Mesenteric fat pad (tissue), 1 donor: ENCODE measurements around the gene GPHN. TPM values are rescaled to one million over a fixed set of nuclear protein-coding genes. Genes with fewer than 3 reads are reported as not detected.

Experiments
- DNase-seq: peaks from one replicate; pipeline ENCODE4 v3.0.0-alpha.2; 2020; ENCODE audit warnings: low spot score
- total RNA-seq: library from RNA; stranded (reverse); fragmentation: NEBNext Ultra II Directional; extraction: Animal tissue kit (Norgen Biotek cat#: 25700); gene quantifications from one replicate; pipeline ENCODE4 v1.2.1, GENCODE V29; 2021
- donor health status: DM: yes; HTN: yes; CAD: no.

Gene GPHN
- total RNA-seq, 1 donor from 2014 or later: 21.9 TPM

GRCh38 chr14:66918527-66918926 lies 410.6 kb downstream of the GPHN start:
- no peak for DNase-seq

- no peak for DNase-seq
Observed at GRCh38 chr14:66920196-66920595, 412.2 kb downstream of the GPHN start.

- DNase-seq: no peak
Observed at GRCh38 chr14:66923251-66923650, 415.3 kb downstream of the GPHN start.

GRCh38 chr14:66939409-66939808 lies 431.5 kb downstream of the GPHN start:
- no peak for DNase-seq

- no peak for DNase-seq
Observed at GRCh38 chr14:66944872-66945271, 436.9 kb downstream of the GPHN start.

DNA sequence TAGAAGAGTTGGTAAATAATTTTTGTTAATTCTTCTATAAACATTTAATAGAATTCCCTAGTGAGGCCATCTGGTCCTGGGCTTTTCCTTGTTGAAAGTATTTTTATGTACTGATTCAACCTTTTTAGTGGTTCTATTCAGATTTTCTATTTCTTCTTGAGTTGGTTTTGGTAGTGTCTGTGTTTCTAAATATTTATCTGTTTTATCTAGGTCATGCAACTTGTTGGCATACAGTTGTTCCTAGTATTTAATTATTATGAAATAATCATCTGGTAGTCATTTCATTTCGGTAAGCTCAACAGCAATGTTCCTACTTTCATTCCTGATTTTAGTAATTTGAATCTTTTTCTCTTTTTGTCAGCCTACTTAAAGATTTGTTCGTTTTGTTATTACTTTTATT lies 447.2 kb downstream of the GPHN start:
- no peak for DNase-seq

DNA sequence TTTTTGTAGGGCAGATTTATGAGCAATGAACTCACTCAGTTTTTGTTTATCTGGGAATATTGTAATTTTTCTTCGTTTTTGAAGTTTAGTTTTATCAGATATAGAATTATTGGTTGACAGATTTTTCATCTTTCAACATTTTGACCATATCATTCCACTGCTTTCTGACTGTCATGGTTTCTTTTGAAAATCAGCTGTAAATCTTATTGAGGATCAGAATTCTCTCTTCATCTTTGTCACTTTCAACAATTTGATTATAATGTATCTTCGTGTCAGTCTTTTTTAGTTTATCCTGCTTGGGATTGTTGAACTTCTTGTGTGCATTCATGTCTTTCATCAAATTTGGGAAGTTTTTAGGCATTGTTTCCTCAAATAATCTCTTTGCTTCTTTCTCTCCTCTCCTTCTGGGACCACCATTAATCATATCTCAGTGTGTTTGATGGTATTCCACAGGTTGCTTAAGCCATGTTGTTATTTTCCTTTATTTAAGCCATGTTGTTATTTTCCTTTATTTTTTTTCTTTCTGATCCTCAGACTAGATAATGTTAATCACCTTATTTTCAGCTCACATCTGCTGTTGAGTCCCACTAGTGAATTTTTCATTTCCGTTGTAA lies 451.6 kb downstream of the GPHN start:
- no peak for DNase-seq

GRCh38 chr14:66965831-66966230 lies 457.9 kb downstream of the GPHN start:
- DNase-seq: no peak

DNA sequence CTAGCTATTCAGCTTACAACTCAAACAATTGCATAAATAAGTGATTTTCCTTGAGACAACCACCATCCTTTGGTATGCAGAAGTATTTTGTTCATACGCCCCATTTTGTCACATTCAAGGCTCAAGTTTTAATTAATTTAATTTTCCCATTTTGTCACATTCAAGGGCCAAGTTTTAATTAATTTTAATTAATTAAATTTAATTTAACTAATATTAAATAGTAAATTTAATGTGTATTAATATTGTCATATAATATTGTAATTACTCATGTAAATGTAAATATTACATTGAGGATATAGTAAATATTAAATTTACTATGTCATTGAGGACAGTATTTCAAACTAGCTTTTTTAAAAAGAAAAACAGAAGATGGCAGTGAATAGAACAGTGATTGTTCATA lies 464.5 kb downstream of the GPHN start:
- no peak for DNase-seq

DNA sequence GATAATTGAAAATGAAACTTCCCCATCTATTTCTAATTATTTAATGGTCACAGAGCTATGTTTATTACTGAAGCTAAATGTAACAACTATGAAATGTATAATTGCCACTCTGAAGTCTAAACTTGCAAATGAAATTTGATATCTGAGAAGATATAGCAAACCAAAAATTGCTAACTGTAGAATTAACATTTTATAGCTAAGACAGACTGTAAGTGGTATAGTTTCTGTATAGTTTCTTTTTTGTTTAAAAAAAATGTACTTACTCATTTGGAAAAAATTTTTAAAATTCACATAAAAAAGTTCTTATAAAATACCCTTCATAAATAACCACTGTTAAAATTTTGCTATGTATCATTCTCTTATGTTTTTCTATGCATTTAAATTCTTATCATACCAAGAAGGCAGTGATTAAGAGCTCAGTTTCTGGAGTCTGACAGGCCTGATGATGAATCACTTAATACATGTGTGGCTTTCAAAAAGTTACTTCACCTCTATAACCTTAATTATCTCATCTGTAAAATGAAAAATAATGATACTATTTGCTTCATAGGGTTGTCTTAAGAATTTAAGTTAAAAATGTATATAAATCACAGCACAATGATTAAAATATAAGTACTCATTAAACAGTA lies 466.6 kb downstream of the GPHN start:
- DNase-seq: no peak

DNA sequence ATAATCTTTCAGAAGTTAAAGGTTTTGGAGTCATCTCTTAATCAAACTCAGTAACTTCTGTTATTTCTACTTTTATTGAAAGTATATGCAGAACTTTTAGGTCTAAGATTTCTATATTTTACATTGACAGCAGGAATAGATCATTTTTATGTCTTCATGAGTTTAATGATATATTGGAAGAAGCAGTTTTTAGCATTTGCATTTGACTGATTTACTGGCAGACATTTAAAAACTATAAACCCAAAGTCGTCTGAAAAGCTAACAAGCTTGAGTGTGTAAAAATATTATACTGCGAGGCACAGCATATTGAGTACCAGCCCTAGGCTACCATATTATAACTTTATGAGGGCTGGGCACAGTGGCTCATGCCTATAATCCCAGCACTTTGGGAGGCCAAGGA lies 467.3 kb downstream of the GPHN start:
- DNase-seq: no peak

- DNase-seq: no peak
Observed at GRCh38 chr14:66979101-66979974, 471.4 kb downstream of the GPHN start.

- DNase-seq: no peak
Observed at GRCh38 chr14:66982247-66982646, 474.3 kb downstream of the GPHN start.

GRCh38 chr14:66992776-66993175 lies 484.8 kb downstream of the GPHN start:
- no peak for DNase-seq

DNA sequence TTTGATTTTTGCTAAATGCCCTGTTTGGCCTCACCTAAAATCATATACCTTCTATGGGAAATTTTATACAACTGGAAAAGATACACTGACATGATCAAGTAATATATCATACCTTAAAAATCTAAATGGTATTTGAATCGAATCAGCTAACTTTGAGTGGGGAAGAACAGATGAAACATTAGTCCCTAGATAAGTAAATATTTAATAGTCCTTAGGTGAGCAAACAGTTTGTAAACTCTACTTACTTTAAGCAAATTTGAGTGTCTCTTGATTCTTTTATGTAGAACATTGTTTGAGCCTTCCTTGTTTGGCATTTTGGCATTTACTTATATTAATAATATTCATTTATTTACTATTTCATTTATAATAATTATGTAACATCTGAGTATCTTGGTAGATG lies 485.6 kb downstream of the GPHN start:
- DNase-seq: no peak

GRCh38 chr14:66998013-66998412 lies 490.1 kb downstream of the GPHN start:
- no peak for DNase-seq

- DNase-seq: no peak
Observed at GRCh38 chr14:66999978-67000377, 492.0 kb downstream of the GPHN start.

- DNase-seq: no peak
Observed at GRCh38 chr14:67002994-67003753, 495.2 kb downstream of the GPHN start.

DNA sequence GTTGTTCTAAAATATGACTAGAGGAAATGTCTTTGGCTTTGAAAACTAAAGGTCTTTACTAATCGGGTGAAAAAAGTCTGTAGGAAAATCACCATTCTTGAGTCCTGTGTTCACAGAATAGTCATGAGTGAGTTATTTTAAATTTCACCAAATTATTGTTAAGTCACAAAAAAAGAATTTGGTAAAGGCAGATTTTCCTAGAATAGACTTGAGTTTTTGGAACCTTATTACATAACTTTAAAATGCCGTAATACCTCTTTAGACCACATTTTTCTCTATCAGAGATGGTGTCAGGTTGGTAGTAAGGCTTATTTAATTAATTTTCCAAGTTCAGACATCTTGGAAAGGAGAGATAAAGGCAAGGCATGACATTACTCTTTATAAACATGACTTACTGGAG lies 496.6 kb downstream of the GPHN start:
- DNase-seq: no peak

- no peak for DNase-seq
Observed at GRCh38 chr14:67010602-67011001, 502.7 kb downstream of the GPHN start.

GRCh38 chr14:67016856-67017255 lies 508.9 kb downstream of the GPHN start:
- DNase-seq: no peak

DNA sequence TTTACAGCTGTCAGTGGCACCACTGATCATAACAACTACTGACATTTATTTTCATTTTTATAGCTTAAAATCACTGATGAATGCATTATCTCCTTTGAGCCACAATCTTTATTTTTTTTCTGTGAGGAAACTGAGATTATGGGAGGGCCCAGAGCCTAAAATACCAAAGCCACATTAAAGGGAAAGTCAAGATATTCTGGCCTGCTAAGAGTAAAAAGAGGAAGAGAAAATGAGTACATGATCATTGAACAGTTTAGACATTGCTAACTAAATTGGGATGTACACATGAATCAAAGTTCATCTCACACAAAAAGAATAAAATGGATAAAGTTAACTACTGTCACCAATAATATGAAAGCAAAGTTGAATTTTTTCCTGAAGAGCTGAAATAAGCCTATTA lies 510.8 kb downstream of the GPHN start:
- no peak for DNase-seq
